ENCODE data around the gene AFAP1L2. TPM values are rescaled to one million over a fixed set of nuclear protein-coding genes. Genes with fewer than 3 reads are reported as not detected.

Gene AFAP1L2
- total RNA-seq, 3 donors from 2014 or later, result 6.7 to 23.4 (median 11.6) TPM

GRCh38 chr10:114332301-114333192 is 71.8 kb downstream of the AFAP1L2 start:
- intact Hi-C loops (cut with DNase I, micrococcal nuclease), result no loop called here

GRCh38 chr10:114329634-114330365 is 74.5 kb downstream of the AFAP1L2 start:
- intact Hi-C loops (cut with DNase I, micrococcal nuclease), result no loop called here
- TF ChIP-seq CTCF (IDR thresholded peaks at IDR 0.05), result no peak
- Histone ChIP-seq H3K9me3 (no peaks in the 10 kb centered on the region), H3K4me1 (ENCODE audit: low read depth) (no peaks in the 10 kb centered on the region), H3K36me3 (ENCODE audit: low read depth) (no peaks in the 10 kb centered on the region), H3K4me3 (no peak overlapping the region)
- DNase-seq (no peak), ATAC-seq (no peak)

More at GRCh38 chr10:114332301-114333192, 71.8 kb downstream of the AFAP1L2 start:
- DNase-seq (no peak), ATAC-seq (no peak)
- no peak for TF ChIP-seq CTCF (IDR thresholded peaks at IDR 0.05)
- Histone ChIP-seq H3K4me3 (no peak overlapping the region), H3K36me3 (ENCODE audit: low read depth) (no peaks in the 10 kb centered on the region), H3K4me1 (ENCODE audit: low read depth) (no peaks in the 10 kb centered on the region), H3K9me3 (no peaks in the 10 kb centered on the region)

GRCh38 chr10:114328874-114329273 is 75.4 kb downstream of the AFAP1L2 start:
- intact Hi-C loops (cut with DNase I, micrococcal nuclease), result no loop called here
- no peak for TF ChIP-seq CTCF (IDR thresholded peaks at IDR 0.05)
- ATAC-seq (no peak), DNase-seq (no peak)
- Histone ChIP-seq H3K4me1 (ENCODE audit: low read depth) (no peaks in the 10 kb centered on the region), H3K4me3 (no peak overlapping the region), H3K9me3 (no peaks in the 10 kb centered on the region), H3K36me3 (ENCODE audit: low read depth) (no peaks in the 10 kb centered on the region)

GRCh38 chr10:114328441-114328812 is 75.9 kb downstream of the AFAP1L2 start:
- Histone ChIP-seq H3K9me3 (no peaks in the 10 kb centered on the region), H3K4me1 (ENCODE audit: low read depth) (no peaks in the 10 kb centered on the region), H3K36me3 (ENCODE audit: low read depth) (no peaks in the 10 kb centered on the region), H3K4me3 (no peak overlapping the region)
- no peak for TF ChIP-seq CTCF (IDR thresholded peaks at IDR 0.05)
- intact Hi-C loops (cut with DNase I, micrococcal nuclease), result no loop called here
- DNase-seq (no peak), ATAC-seq (no peak)

GRCh38 chr10:114327537-114328440 is 76.5 kb downstream of the AFAP1L2 start:
- Histone ChIP-seq H3K9me3 (no peaks in the 10 kb centered on the region), H3K4me3 (no peak overlapping the region), H3K36me3 (ENCODE audit: low read depth) (no peaks in the 10 kb centered on the region), H3K4me1 (ENCODE audit: low read depth) (no peaks in the 10 kb centered on the region)
- no peak for DNase-seq
- intact Hi-C loops (cut with DNase I, micrococcal nuclease), result no loop called here
- ATAC-seq, result peak; percentile 6
- no peak for TF ChIP-seq CTCF (IDR thresholded peaks at IDR 0.05)
